ENCODE results near the gene BCAT1.

- TF ChIP-seq CTCF (IDR thresholded peaks at IDR 0.05; ENCODE audit: insufficient read depth, low read length, poor library complexity, severe bottlenecking) (no peak), EZH2phosphoT487 (conservative IDR thresholded peaks at IDR 0.05; ENCODE audit: low read length) (no peak)
Observed at GRCh38 chr12:24846689-24847088, 102.2 kb downstream of the BCAT1 start.

All from SU-DHL-6 (cell line).